K562 (cell line): ENCODE measurements around the gene ADAT3. TPM values are rescaled to one million over a fixed set of nuclear protein-coding genes. Genes with fewer than 3 reads are reported as not detected.

Experiments used
- CEBPB ChIP-seq: fragments of 450-650 bp; IDR thresholded peaks from 2 replicates; pipeline ENCODE4 v1.6.1; 2016; ENCODE audit warnings: missing genetic modification characterization, missing compliant biosample characterization
- CHCHD3 ChIP-seq: fragments of 250-450 bp; sonication (Bioruptor Pico); IDR thresholded peaks from 2 replicates; pipeline ENCODE4 v2.1.2; 2022; ENCODE audit warnings: mild to moderate bottlenecking
- HCFC1 ChIP-seq: IDR thresholded peaks from 2 replicates; pipeline ENCODE4 v1.6.1; 2012; ENCODE audit warnings: low read depth, low read length, improper control_type of control experiment
- MGA ChIP-seq: fragments of 450-650 bp; IDR thresholded peaks from 2 replicates; pipeline ENCODE4 v1.6.1; 2016; ENCODE audit warnings: mild to moderate bottlenecking, moderate library complexity
- TAF15 ChIP-seq: fragments of 200-400 bp; formaldehyde crosslinking; IDR thresholded peaks from 2 replicates; pipeline ENCODE4 v1.6.1; 2017; ENCODE audit warnings: mild to moderate bottlenecking, low read depth, low read length, moderate library complexity
- TRIM24 ChIP-seq, 2 experiments: fragments of 450-650 bp; IDR thresholded peaks; 2 replicates each; pipeline ENCODE4 v1.6.1; 2016
- polyA plus RNA-seq, 8 experiments: library from polyadenylated mRNA; depleted of rRNA in 4 of 8; stranded (reverse) in 5 of 8; unstranded in 3 of 8; fragments of >200 nt; fragmentation: Nextera tagmentation in 2 of 8; fragmentation: Illumina TruSeq in 1 of 8; extraction: Ambion mirVana in 2 of 8; extraction: Trizol in 1 of 8; gene quantifications; 2 replicates each; pipeline versions ENCODE4 v1.2.1 to v1.2.3, GENCODE V29; 2011 to 2014; ENCODE audit warnings: inconsistent platforms in 1 of 8, missing spikeins in 1 of 8
- total RNA-seq, 7 experiments: library from RNA; depleted of rRNA in 6 of 7; stranded (reverse); fragments of >200 nt in 6 of 7; fragmentation: Illumina TruSeq in 2 of 7; extraction: Trizol in 2 of 7; gene quantifications; 2 replicates each; pipeline versions ENCODE4 v1.2.1 to v1.2.3, GENCODE V29; 2011 to 2021; ENCODE audit warnings: low replicate concordance in 1 of 7
- TF ChIP-seq, protein P1 (sequence below): fragments of 450-650 bp; IDR thresholded peaks from 2 replicates; pipeline ENCODE4 v1.6.1; 2016

The ADAT3 gene
- total and polyA plus RNA-seq, 9 of the 15 experiments (the other 6 are each of a cell fraction or from before 2014, with no cell fraction given), result 0.67 to 15.6 (median 7.8) TPM; not detected in 4

GRCh38 chr19:1914826-1915341, 9.7 kb downstream of the ADAT3 start (continued):
- TF ChIP-seq, protein P1, sequence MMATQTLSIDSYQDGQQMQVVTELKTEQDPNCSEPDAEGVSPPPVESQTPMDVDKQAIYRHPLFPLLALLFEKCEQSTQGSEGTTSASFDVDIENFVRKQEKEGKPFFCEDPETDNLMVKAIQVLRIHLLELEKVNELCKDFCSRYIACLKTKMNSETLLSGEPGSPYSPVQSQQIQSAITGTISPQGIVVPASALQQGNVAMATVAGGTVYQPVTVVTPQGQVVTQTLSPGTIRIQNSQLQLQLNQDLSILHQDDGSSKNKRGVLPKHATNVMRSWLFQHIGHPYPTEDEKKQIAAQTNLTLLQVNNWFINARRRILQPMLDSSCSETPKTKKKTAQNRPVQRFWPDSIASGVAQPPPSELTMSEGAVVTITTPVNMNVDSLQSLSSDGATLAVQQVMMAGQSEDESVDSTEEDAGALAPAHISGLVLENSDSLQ, result no peak
- TF ChIP-seq MGA (no peak), CHCHD3 (CRISPR knock-in tag) (no peak), TAF15 (no peak), TRIM24 (IDR thresholded peaks at IDR 0.05) (no peak), CEBPB (tag) (no peak), HCFC1 (no peak)
